ENCODE results near the gene FARP1.

FARP1 gene

DNA sequence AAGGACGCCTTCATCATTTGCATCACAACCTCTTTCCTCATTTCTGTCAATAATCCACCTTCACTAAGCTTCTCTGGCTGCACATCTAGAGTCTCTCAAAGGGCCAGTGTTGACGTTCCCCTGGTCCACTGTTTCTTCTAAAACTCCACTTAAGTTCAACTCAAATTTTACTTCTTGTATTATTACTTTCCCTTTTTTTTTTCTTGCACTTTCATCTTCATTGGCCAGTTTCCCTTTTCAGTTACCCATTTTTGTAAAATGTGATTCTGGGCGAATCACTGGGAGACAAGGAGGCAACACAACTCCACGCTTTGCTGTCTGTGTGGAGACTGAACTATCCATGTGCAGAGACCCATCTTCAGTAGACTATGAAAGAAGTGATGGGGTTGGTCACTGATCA lies 162.8 kb downstream of the FARP1 start:
- H3K27me3 ChIP-seq = no peaks in the 10 kb centered on the region
- no peak overlapping the region for H3K27ac ChIP-seq

DNA sequence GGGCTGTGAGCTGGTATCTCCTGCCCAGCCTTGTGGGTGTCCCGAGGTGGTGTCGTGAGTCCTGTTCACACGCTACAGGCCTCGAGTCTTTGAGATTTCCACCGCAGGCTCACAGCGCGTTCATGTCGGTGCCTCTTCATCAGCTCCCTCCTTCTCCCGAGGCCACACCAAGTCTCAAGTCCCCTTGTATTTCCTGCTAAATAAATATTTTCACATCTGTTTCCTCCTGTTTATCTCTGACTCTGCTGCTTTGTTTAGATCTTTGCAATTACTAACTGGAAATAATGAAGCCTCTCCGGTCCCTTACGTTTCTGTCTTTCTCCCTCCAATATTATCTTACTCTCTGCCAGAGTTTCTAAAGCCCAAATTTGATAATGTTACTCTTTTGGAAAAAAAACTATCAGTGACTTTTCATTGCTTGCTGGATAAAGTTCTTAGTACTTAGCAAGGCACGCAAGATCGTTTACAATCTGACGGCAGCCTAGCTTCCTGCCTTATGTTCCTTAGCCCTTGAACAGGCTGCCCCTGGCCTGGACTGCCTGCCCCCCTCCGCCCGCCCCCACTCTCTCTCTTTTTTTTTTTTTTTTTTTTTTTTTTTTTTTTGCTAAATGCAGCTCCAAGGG lies 164.7 kb downstream of the FARP1 start:
- no peaks in the 10 kb centered on the region for H3K4me1 ChIP-seq (ENCODE audit: control insufficient read depth in 1 of 2, insufficient read depth in 1 of 2, low read depth in 1 of 2, low read length in 1 of 2)
- no peaks in the 10 kb centered on the region for H3K27me3 ChIP-seq
- TF ChIP-seq, protein P1, sequence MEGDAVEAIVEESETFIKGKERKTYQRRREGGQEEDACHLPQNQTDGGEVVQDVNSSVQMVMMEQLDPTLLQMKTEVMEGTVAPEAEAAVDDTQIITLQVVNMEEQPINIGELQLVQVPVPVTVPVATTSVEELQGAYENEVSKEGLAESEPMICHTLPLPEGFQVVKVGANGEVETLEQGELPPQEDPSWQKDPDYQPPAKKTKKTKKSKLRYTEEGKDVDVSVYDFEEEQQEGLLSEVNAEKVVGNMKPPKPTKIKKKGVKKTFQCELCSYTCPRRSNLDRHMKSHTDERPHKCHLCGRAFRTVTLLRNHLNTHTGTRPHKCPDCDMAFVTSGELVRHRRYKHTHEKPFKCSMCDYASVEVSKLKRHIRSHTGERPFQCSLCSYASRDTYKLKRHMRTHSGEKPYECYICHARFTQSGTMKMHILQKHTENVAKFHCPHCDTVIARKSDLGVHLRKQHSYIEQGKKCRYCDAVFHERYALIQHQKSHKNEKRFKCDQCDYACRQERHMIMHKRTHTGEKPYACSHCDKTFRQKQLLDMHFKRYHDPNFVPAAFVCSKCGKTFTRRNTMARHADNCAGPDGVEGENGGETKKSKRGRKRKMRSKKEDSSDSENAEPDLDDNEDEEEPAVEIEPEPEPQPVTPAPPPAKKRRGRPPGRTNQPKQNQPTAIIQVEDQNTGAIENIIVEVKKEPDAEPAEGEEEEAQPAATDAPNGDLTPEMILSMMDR (IDR thresholded peaks at IDR 0.05) = no peak
- H3K27ac ChIP-seq = no peak overlapping the region
- no peak overlapping the region for H3K4me3 ChIP-seq (ENCODE audit: low read depth in 1 of 2, low read length in 1 of 2)
- no peaks in the 10 kb centered on the region for H3K36me3 ChIP-seq
- H3K9me3 ChIP-seq = no peaks in the 10 kb centered on the region

More for the DNA sequence above, 162.8 kb downstream of the FARP1 start:
- Histone ChIP-seq H3K36me3 (no peaks in the 10 kb centered on the region), H3K4me3 (ENCODE audit: low read depth in 1 of 2, low read length in 1 of 2) (no peak overlapping the region), H3K9me3 (no peaks in the 10 kb centered on the region), H3K4me1 (ENCODE audit: control insufficient read depth in 1 of 2, insufficient read depth in 1 of 2, low read depth in 1 of 2, low read length in 1 of 2) (no peaks in the 10 kb centered on the region)
- TF ChIP-seq, protein P1 (IDR thresholded peaks at IDR 0.05) = no peak

DNA sequence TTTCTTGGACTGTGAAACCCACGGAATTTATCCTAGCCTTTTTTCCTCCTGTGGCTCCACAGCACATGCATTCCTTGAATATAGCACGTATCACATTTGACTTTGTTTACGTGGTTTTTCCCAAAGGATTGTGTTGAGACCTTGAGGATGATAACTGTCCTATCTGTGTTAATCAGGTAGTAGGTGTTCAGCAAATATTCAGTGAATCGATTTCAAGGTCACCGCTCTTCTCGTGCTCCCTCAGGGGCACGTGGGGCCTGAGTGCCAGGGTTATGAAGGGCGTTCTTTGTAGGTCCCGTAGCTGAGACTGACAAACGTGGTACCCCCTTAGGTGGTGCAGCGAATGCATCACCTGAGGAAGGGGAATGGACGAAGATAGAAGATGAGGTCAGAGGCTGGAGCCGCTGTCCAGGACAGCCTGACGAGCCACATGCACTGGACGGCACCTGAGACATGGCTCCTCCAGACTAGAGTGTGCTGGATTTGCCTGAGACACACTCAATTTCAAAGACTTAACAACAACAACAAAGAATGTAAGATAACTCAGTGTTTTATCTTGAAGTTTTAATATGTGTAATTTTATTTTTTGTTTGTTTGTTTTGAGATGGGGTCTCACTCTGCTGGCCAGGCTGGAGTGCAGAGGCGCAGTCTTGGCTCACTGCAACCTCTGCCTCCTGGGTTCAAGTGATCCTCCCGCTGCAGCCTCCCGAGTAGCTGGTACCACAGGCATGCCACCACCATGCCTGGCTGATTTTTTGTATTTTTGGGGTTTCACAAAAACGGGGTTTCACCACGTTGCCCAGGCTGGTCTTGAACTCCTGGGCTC lies 165.4 kb downstream of the FARP1 start:
- no peak overlapping the region for H3K4me3 ChIP-seq (ENCODE audit: low read depth in 1 of 2, low read length in 1 of 2)

GRCh38 chr13:98309569-98310335 lies 166.9 kb downstream of the FARP1 start:
- Histone ChIP-seq H3K27ac (no peak overlapping the region), H3K4me1 (ENCODE audit: control insufficient read depth in 1 of 2, insufficient read depth in 1 of 2, low read depth in 1 of 2, low read length in 1 of 2) (no peaks in the 10 kb centered on the region), H3K27me3 (no peaks in the 10 kb centered on the region), H3K4me3 (ENCODE audit: low read depth in 1 of 2, low read length in 1 of 2) (no peak overlapping the region), H3K36me3 (no peaks in the 10 kb centered on the region), H3K9me3 (no peaks in the 10 kb centered on the region)
- TF ChIP-seq, protein P1 (IDR thresholded peaks at IDR 0.05) = no peak

More for the DNA sequence above, 165.4 kb downstream of the FARP1 start:
- TF ChIP-seq, protein P1 (IDR thresholded peaks at IDR 0.05) = no peak
- Histone ChIP-seq H3K4me1 (ENCODE audit: control insufficient read depth in 1 of 2, insufficient read depth in 1 of 2, low read depth in 1 of 2, low read length in 1 of 2) (no peaks in the 10 kb centered on the region), H3K27me3 (no peaks in the 10 kb centered on the region), H3K9me3 (no peaks in the 10 kb centered on the region), H3K36me3 (no peaks in the 10 kb centered on the region), H3K27ac (no peak overlapping the region)

DNA sequence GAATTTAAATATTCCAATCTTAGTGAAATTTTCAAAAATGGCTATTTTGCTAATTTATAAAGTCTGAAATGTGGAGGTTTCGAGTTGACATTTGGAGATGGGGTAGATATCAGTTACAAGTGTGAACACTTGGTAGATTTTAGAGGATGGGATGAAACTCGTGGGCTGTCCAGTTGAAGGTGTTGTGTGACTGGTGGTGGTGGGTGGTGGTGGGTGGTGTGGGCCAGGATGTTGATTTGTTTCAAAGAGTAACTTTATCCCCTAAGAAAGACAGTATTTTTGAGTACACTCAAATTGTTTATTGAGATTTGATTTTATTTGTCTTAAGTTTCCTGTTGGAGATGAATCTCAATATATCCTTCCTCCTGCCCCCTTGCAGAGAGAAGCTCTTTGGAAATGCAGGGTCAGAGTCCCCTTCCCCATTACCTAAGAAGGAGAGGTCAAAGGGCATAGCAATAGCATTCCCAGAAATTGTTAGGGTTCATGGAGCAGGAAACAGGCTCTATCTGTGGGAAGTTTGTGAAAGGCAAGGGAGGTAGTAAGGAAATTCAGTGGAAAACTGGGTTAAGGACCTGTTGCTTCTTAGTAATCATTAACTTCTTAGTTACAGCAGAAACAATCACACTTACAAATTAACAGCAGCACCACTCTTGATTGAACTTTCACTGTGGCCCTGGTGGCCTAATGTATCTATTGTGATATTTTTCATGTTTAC lies 167.7 kb downstream of the FARP1 start:
- TF ChIP-seq, protein P1 (IDR thresholded peaks at IDR 0.05) = no peak
- H3K4me3 ChIP-seq (ENCODE audit: low read depth in 1 of 2, low read length in 1 of 2) = no peak overlapping the region
- H3K27me3 ChIP-seq = no peaks in the 10 kb centered on the region
- H3K36me3 ChIP-seq = no peaks in the 10 kb centered on the region
- H3K9me3 ChIP-seq = no peaks in the 10 kb centered on the region
- no peaks in the 10 kb centered on the region for H3K4me1 ChIP-seq (ENCODE audit: control insufficient read depth in 1 of 2, insufficient read depth in 1 of 2, low read depth in 1 of 2, low read length in 1 of 2)
- H3K27ac ChIP-seq = no peak overlapping the region

Data from neutrophil (primary cell).